ENCODE data around the gene PHRF1.

DNA sequence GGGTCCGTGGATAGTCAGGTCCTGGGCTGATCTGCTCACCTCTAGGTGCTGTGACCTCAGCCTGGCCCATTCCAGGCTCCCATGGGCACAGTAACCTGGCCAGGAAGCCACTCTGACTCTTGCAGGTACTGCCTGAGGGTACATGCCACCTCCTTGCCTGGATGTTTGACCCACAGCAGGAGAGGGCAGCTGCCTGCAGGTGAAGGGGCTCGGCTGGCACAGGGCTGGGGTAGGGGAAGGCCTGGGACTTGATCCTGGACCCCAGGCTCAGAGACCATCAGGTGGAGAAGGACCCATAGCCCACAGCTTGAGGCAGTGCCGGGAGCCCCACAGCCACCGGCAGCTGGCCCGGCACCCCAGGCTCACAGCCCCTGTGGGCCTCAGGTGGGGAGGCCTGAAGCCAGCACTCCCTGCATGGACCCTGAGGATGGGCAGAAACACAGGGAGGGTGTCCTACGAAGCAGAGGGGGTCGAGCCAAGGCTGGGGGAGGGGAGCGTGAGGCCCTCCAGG, 36.2 kb upstream of the PHRF1 start:
- TF ChIP-seq, protein P1, sequence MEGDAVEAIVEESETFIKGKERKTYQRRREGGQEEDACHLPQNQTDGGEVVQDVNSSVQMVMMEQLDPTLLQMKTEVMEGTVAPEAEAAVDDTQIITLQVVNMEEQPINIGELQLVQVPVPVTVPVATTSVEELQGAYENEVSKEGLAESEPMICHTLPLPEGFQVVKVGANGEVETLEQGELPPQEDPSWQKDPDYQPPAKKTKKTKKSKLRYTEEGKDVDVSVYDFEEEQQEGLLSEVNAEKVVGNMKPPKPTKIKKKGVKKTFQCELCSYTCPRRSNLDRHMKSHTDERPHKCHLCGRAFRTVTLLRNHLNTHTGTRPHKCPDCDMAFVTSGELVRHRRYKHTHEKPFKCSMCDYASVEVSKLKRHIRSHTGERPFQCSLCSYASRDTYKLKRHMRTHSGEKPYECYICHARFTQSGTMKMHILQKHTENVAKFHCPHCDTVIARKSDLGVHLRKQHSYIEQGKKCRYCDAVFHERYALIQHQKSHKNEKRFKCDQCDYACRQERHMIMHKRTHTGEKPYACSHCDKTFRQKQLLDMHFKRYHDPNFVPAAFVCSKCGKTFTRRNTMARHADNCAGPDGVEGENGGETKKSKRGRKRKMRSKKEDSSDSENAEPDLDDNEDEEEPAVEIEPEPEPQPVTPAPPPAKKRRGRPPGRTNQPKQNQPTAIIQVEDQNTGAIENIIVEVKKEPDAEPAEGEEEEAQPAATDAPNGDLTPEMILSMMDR (IDR thresholded peaks at IDR 0.05): no peak
- TF ChIP-seq MAX (IDR thresholded peaks at IDR 0.05; ENCODE audit: low read depth) (no peak), FOXJ3 (CRISPR knock-in tag; IDR thresholded peaks at IDR 0.05) (no peak), NRF1 (IDR thresholded peaks at IDR 0.05; ENCODE audit: low read depth, low read length) (no peak), EP300 (IDR thresholded peaks at IDR 0.05; ENCODE audit: borderline replicate concordance in 1 of 2, low read depth in 1 of 2, low read length in 1 of 2) (no peak), JUND (IDR thresholded peaks at IDR 0.05) (no peak), SMC3 (IDR thresholded peaks at IDR 0.05; ENCODE audit: low read depth, low read length) (no peak), YY1 (IDR thresholded peaks at IDR 0.05; ENCODE audit: low read depth) (no peak), GATA2 (CRISPR knock-in tag; IDR thresholded peaks at IDR 0.05) (no peak), POLR2AphosphoS5 (IDR thresholded peaks at IDR 0.05; ENCODE audit: low read depth, low read length) (no peak), TAF1 (IDR thresholded peaks at IDR 0.05; ENCODE audit: borderline replicate concordance, low read depth, low read length) (no peak), TEAD4 (IDR thresholded peaks at IDR 0.05; ENCODE audit: borderline replicate concordance, insufficient read depth) (no peak)
- TF ChIP-seq, protein P2, sequence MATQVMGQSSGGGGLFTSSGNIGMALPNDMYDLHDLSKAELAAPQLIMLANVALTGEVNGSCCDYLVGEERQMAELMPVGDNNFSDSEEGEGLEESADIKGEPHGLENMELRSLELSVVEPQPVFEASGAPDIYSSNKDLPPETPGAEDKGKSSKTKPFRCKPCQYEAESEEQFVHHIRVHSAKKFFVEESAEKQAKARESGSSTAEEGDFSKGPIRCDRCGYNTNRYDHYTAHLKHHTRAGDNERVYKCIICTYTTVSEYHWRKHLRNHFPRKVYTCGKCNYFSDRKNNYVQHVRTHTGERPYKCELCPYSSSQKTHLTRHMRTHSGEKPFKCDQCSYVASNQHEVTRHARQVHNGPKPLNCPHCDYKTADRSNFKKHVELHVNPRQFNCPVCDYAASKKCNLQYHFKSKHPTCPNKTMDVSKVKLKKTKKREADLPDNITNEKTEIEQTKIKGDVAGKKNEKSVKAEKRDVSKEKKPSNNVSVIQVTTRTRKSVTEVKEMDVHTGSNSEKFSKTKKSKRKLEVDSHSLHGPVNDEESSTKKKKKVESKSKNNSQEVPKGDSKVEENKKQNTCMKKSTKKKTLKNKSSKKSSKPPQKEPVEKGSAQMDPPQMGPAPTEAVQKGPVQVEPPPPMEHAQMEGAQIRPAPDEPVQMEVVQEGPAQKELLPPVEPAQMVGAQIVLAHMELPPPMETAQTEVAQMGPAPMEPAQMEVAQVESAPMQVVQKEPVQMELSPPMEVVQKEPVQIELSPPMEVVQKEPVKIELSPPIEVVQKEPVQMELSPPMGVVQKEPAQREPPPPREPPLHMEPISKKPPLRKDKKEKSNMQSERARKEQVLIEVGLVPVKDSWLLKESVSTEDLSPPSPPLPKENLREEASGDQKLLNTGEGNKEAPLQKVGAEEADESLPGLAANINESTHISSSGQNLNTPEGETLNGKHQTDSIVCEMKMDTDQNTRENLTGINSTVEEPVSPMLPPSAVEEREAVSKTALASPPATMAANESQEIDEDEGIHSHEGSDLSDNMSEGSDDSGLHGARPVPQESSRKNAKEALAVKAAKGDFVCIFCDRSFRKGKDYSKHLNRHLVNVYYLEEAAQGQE (IDR thresholded peaks at IDR 0.05; ENCODE audit: low read depth, low read length): no peak
